AG04449 (cell line): ENCODE data around the gene SLIT3.

Source experiments
- CTCF ChIA-PET: fragments of 350-600 bp; formaldehyde crosslinking; extraction: SDS; loops from one replicate; lab custom pipeline; 2021; ENCODE audit warnings: antibody characterized with exemption; lab: Yijun Ruan, JAX
- POLR2A ChIA-PET: fragments of 400-600, 350-600 bp; formaldehyde crosslinking; extraction: SDS; loops from one replicate; lab custom pipeline; 2020; ENCODE audit warnings: antibody characterized with exemption, inconsistent platforms; lab: Yijun Ruan, JAX
- DNase-seq: peaks from one replicate; pipeline ENCODE4 v3.0.0-alpha.2; 2010; ENCODE audit warnings: low read depth, low spot score
- H3K4me3 ChIP-seq: 2 replicates; pipeline ENCODE4 v1.5.1; 2011; ENCODE audit warnings: low read depth, mild to moderate bottlenecking, control low read depth, low read length
- TF ChIP-seq, protein P1 (sequence below): IDR thresholded peaks from one replicate; pipeline ENCODE4 v1.5.1; 2011; ENCODE audit warnings: mild to moderate bottlenecking, moderate library complexity, low read length, control low read depth, inconsistent platforms; ENCODE audit not compliant: insufficient read depth; ENCODE audit errors: missing control alignments

SLIT3 gene

DNA sequence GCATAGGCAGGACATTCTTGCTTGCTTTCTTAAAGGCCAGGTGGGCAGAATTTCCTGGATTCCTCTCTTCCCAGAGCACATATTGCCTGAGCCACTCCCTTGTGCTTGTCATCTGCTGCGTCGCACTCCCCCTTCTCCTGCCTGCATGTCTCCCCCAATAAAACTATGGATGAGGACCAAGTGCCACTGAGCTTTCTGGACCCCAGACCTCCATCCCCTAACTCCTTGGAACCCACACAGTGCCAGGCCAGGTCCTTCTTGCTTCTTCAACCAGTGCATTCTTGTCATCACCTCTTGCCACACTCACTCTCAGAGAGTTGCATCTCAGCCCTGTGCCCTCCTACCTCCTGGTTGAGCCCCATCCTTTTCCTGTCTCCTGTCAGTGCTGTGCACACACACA is 563.9 kb downstream of the SLIT3 start:
- H3K4me3 ChIP-seq = no peak overlapping the region
- CTCF ChIA-PET = no interaction called here
- TF ChIP-seq, protein P1, sequence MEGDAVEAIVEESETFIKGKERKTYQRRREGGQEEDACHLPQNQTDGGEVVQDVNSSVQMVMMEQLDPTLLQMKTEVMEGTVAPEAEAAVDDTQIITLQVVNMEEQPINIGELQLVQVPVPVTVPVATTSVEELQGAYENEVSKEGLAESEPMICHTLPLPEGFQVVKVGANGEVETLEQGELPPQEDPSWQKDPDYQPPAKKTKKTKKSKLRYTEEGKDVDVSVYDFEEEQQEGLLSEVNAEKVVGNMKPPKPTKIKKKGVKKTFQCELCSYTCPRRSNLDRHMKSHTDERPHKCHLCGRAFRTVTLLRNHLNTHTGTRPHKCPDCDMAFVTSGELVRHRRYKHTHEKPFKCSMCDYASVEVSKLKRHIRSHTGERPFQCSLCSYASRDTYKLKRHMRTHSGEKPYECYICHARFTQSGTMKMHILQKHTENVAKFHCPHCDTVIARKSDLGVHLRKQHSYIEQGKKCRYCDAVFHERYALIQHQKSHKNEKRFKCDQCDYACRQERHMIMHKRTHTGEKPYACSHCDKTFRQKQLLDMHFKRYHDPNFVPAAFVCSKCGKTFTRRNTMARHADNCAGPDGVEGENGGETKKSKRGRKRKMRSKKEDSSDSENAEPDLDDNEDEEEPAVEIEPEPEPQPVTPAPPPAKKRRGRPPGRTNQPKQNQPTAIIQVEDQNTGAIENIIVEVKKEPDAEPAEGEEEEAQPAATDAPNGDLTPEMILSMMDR = no peak
- DNase-seq = no peak
- POLR2A ChIA-PET = no interaction called here

DNA sequence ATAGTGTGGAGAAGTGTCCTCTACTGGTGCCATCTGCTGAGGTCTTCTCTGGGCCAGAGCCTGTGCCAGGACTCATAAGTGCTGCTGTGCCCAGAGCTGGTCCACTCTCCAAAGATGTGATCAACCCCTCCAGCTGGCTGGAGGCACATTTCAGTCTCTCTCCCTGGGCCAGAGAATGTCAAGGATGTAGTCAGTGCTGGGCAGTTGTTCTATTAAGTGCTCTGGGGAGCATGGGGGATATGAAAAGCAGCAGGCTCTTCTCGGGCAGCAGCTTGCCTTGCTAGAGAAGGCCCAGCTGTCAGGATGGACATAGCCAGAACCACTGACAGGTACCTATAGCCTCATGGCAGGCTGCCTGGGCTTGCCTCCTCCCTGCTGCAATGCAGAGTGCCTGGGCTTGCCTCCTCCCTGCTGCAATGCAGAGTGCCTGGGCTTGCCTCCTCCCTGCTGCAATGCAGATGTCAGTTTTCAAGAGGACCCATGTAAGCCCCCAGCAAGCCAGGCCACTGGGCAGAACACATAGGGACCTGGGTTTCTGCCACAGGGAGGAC is 564.6 kb downstream of the SLIT3 start:
- TF ChIP-seq, protein P1 = no peak
- ChIA-PET POLR2A (no interaction called here), CTCF (no interaction called here)

DNA sequence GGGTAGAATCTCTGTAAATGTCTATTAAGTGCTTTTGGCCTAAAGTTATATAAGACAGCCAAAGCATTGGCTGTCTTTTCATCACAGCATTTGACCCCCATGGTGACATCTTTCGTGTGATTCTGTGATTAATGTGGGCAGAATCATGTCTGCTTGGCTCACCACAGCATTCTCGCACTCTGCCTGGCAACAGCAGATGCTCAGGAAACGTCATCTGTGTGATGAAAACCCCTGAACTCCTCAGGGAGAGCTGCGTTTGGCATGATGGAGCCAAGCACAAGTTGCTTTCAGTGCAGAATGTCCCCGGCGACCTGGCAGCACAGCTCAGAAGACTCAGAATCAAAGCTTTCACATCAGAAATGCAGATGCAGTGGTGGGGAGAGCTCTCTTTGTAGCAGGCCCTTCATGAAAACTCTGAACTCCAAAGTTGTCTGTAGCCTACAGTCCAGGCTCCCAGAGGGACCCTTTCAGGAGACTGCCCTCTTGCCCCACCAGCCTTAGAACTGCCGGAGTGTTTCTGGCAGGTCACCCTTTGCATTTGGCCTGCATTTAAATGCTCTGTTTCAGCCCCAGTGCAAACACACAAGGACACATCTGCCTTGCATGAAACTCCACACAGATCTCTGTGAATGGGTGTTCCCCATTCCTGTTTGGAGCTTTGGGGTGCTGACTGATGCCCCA is 566.2 kb downstream of the SLIT3 start:
- DNase-seq = no peak
- TF ChIP-seq, protein P1 = no peak
- H3K4me3 ChIP-seq = no peak overlapping the region
- ChIA-PET CTCF (no interaction called here), POLR2A (no interaction called here)

More for the DNA sequence above, 564.6 kb downstream of the SLIT3 start:
- H3K4me3 ChIP-seq = no peak overlapping the region
- no peak for DNase-seq

DNA sequence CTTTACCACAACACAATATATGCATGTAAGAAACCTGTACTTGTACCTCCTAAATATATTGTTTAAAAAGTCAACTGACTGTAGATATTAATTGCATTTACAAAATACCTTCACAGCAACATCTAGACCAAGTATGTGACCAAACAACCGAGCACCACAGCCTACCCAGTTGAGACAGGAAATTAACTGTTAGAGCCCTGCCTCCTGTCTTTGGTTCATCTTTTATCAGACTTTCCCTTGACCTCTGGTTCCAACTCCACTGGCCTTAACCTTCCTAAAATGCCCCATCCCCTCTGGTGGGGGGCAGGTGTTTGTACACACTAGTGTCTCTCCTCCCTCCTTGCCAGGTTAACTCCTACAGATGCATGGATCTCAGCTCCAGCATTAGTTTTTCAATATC is 566.8 kb downstream of the SLIT3 start:
- ChIA-PET POLR2A (no interaction called here), CTCF (no interaction called here)
- TF ChIP-seq, protein P1 = no peak

DNA sequence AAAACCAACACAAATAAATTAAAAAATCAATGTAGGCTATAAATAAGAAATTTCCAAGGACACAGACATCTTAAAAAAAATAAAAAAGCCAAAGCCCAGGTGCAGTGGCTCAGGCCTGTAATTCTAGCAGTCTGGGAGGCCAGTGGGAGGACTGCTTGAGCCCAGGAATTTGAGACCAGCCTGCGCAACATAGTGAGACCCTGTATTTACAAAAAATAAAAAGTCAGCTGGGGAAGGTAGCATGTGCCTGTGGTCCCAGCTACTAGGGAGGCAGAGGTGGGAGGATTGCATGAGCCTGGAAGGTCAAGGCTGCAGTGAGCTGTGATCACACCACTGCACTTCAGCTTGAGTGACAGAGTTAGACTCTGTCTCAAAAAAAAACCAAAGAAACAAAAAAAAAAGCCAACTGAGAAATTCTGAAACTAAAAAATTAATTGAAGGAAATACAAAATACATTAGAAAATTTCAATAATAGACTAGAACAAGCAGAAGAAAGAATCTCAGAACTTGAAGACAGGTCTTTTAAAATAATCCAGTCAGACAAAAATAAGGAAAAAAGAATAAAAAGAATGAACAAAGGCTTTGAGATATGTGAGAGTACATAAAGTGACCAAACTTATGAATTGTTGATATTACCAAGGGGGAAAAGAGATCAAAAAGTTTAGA is 572.3 kb downstream of the SLIT3 start:
- TF ChIP-seq, protein P1 = no peak
- no peak overlapping the region for H3K4me3 ChIP-seq
- DNase-seq = no peak
- ChIA-PET POLR2A (no interaction called here), CTCF (no interaction called here)

More for the DNA sequence above, 566.8 kb downstream of the SLIT3 start:
- DNase-seq = no peak
- H3K4me3 ChIP-seq = no peak overlapping the region

DNA sequence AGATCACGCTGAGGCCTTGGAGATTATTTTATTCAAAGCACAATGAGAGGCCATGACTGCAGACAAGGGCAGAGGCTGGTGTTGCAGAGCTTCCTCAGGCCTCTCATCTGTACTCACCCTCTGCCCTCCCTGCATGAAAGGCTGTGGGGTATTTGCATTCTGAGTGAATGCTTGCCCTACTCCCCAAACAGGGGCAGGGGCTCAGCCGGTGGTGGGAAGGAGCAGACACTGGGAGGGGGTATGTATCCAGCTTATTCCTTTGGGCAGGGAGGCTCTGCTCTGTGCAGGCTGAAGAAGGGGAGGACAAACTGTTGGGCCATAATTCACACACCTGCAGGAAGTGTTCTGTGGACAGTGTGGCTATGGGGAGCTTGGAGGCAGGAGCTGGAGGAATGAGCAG is 573.4 kb downstream of the SLIT3 start:
- DNase-seq = no peak
- no peak overlapping the region for H3K4me3 ChIP-seq
- ChIA-PET CTCF (no interaction called here), POLR2A (no interaction called here)
- TF ChIP-seq, protein P1 = no peak
